ENCODE measurements around the gene NAGA.
A peak's percentile ranks its signal among the peaks of the same experiment; 100 is the strongest.
"Not testable (repeated sequence)": the region's sequence is repeated elsewhere in the genome, so short reads cannot be mapped to it uniquely, and the experiment has no call there.

The NAGA gene

DNA sequence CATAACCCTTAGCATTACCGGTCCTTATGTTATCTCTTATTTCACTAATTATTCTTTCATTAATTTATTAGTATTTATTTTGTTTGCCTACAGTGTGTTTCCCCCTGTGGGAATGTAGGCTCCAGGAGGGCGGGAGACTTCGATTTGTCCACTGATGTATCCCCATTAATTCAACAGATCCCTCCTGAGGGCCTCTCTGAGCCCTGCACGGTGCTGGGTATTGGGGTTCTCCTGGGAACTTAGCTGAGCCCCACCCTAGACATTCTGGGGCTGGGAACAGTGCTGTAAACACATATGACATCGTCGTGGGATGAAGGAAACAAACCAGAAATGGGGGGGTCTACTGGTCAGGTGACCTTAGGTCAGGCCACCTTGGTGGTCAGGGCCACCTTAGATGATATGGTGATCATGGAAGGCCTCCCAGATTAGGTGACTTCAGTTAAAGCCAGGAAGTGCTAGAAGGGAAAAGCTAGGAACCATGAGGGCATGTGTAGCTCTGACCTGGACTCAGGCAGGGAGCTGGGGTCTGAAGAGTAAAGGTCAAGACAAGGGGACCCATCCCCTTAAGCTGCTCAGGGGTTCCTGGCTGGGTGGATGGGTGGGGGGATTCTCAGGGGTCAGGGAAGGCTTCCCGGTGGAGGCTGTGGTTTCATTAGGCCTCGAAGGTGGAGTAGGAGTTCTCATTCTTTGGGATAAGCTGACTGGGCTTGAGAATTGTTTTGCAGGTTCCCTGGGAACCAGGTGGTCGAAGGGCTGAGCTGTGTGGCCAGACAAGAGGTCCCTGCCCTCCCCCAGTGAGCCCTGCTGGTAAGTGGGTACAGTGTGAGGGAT, 4.4 kb upstream of the NAGA start:
- no peak for DNase-seq

DNA sequence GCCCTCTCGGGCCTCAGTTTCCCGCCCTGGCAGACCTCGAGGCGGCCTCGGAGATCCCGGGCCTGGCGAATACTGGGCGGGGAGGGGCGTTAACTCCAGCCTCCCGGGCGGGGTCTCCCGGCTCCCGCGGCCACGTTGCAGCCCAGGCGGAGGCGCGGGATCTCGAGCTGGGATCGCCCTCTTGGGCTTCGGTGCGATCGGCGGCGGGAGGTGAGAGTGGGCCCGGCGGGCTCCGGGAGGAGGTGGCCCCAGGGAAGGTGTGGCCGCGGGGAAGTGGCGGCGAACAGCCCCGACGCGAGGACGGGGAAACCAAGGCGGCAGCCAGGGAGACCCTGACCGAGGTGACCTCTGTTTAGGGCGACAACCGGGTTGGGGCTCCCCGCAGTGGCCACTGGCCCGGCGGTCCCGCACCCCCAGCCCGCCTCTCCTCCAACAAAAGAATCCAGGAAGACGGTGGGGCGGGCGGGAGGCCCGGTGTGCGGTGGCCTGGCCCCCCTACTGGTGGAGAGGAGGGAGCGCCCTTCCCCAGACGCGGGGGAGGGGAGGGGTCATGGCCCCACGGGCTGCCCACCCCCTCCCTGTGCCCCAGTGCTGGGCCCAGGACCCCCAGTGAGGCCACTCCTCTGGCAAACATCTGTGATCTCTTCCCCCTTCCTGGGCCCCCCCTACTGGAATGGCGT, 3.7 kb upstream of the NAGA start, which contains the start of gene PHETA2:
TSS of gene PHETA2 (plus strand) at position 117 of the 680 bp plus-strand sequence. CDS start 3,046 bp downstream, outside the sequence.
- peak; percentile 27 to 67 (median 48) for DNase-seq

- no peak for DNase-seq
Measured at GRCh38 chr22:42073621-42074041, 3.0 kb upstream of the NAGA start.

DNA sequence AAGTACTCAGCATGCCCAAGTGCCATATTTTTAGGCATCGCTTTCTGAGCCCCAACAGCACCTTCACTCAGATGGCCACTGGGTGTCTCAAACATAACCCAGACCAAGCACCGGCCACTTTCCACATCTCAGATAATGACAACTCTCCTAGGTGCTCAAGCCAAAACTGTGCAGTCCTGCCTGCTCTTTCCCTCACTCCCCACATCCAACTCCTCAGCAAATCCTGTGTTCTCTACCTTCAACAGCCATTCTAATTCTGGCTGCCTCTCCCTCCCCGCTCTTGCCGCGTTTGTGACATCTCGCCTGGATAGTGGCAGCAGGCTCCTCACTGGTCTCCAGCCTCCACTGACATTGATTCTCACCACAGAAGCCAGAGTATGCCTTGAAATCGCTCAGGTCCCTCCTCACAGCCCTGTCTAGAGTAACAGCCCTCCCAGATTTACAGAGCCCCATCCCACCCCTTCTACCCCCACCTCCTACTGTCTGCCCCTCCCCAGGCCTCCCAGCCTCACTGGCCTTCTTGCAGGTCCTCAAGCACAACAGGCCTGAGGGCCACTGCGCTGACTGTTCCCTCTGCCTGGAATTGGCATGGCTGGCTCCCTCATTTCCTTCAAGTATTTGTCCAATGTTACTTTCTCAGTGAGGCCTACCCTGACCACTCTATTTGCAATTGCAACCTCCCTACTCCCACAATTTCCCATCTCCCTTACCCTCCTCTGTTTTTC, 2.2 kb upstream of the NAGA start:
- no peak for DNase-seq

DNA sequence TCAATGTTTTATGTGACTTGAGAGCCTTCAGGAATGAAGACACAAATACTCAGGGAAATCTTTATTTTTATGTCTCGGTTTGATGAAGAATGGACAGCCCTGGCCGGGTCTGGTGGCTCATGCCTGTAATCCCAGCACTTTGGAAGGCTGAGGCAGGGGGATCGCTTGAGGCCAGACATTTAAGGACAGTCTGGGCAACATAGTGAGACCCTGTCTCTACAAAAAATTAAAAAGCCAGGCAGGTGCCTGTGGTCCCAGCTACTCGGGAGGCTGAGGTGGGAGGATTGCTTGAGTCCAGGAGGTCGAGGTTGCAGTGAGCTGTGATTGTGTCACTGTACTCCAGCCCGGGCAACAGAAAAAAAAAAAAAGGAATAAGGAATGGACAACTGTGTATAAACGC, 896 bp upstream of the NAGA start:
- DNase-seq = not testable (repeated sequence)

DNA sequence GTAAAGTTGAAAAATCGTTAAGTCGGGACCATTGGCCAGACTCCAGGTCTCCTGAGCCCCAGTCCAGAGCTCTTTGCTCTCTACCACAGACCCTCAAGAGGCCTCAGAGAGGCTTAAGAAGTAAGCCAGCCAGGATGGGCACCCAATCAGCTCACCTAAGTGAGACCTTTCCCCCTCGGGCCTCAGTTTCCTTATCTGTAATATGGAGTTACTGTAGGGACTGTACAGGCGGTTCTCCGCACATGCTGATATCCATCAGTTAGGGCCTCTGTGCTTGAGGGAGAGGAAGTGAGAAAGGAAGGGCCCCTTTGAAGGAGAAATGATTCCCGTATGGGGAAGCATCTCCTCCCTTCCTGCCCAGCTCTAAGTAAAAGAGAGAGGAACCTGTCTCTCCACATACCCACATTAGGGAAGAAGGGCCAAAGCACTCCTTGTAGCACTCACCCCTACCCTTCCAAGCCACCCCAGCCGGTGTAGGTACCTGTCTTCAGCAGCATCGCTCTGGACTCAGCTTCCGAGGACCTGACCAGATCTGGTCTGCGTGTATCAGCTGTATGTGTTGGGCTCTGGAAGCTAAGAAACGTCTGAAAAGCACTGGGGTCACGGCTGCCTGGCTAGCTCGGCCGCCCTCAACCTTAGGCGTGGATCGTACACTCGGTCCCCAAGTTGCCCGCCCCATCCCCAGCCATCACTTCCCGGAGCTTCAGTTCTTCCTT, 653 bp downstream of the NAGA start:
- no peak for DNase-seq

DNA sequence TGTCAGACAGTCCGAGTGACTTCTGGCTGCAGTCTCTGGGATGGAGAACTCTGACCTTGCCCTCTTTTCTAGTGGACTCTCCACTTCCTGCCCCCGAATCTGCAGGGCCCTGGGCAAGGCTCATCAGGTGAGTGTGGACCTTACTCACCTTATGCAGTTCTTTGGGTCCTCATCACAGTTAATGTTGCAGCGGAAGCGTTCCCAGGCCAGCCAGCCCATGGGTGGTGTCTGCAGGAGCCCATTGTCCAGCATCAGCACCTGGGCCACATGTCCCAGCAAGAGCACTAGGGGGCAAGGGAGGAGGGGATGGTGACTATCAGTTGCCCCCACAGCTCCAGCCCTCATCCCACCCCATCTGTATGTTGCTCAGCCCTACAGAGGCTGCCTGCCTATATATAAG, 2.3 kb downstream of the NAGA start:
- no peak for DNase-seq

DNA sequence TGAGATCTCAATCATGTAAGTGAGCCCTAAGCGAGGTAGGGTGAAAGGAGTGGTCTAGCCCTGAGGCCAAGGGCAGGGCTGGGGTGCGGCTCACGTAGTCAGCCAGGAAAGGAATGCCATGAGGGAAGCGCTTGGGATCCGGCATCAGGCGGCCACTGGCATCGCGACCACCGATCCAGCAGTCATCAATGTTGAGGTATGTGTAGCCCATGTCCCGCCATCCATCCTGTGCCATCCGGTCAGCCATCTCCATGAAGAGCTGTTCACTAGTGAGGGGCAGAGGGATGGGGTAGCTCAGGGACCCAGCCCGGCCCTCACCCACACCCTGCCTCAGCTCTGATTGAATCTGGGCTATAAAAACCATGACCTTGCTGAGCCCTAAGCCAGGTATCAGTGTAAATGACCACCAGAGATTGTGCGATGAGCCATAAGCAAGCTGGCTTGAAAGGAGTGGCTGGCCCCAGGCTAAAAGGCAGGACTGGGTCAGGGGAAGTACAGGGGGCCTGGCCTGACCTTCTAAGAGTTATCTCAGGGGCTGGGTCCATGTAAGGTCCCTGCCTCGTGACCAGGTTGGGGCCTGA, 2.9 kb downstream of the NAGA start:
- no peak for DNase-seq

- no peak for DNase-seq
Measured at GRCh38 chr22:42066937-42067336, 3.7 kb downstream of the NAGA start.

DNA sequence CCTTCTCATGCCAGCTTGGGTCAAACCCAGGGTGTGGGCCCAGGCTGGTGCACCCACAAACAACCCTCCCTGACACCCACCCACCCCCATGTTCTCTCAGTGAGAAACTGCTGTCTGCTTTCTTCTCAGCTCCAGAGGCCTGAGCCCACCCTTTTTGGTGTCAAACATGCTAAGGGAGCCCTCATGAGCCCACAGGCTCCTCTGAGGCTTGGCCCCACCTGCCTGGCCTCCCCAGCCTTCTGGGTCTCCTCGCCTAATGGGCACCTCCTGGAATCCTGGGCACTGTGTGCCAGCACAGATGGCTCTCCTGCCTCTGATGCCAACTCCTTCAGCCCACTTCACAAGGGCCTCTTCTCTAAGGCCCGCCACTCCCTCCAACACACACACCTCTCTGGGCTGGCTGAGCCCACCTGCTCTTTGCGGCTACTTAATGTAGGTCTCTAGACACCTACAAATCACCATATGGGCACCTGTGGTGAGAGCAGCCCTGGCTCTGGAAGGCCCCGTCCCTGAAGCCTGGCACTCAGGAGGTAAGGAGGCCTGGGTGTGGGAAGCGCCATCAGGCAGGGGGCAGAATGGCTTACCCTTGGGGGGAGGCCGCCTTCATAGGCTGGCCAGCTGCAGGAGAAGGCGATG, 4.4 kb downstream of the NAGA start:
- no peak for DNase-seq

GRCh38 chr22:42065438-42066125, 5.0 kb downstream of the NAGA start:
- no peak for DNase-seq

- no peak for DNase-seq
Measured at GRCh38 chr22:42064629-42065028, 6.0 kb downstream of the NAGA start.

DNA sequence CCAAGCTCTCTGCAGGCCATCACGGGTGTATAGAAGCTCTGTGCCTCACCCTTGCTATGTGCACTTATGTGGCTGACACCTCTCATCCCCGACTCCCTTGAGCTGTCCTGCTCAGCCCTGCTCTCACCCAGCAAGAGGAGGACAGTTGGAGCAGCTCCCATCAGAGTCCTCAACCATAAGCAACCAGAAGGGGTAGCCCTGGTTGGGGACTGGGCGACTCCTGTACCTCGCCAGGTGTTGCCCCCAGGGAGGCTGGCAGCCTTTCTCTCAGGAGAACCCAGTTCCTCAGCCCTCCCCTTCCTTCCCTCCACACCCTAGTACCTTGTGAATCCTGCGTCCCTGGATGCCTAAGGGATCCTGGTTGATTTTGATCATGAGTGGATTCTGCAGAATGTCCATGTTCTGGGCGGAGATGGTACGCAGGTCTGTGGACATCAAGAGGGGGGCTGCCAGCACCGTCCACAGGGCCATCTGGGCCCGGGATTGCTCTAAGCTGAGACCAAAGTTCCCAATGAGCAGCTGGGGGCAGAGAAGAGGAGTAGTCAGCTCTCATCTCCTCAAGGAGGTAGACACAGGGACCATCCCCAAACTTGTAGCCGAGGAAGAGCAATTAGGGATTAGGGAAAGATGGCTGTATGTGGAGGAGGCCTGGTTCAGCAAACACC, 8.0 kb downstream of the NAGA start:
- no peak for DNase-seq

- DNase-seq = no peak
Measured at GRCh38 chr22:42061041-42061440, 9.6 kb downstream of the NAGA start.

DNA sequence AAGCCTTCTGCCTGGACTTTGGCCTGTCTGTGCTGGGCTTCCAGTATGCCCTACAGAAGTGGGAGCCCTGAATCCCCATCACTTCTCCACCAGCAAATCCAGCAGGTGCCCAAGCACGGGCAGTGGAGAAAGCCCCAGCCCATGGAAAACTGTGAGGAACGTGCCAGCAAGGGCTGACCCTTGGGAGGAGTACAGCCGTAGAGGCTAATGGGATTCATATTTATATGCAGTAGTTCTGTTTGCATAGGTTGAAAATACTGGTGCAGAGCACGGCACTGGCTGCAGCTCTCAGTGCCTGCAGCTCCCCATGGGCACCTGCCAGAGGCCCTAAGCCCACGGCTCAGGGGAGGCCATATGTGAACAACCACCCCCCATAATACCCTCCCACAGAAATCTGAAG, 10.1 kb downstream of the NAGA start:
- DNase-seq = no peak

DNA sequence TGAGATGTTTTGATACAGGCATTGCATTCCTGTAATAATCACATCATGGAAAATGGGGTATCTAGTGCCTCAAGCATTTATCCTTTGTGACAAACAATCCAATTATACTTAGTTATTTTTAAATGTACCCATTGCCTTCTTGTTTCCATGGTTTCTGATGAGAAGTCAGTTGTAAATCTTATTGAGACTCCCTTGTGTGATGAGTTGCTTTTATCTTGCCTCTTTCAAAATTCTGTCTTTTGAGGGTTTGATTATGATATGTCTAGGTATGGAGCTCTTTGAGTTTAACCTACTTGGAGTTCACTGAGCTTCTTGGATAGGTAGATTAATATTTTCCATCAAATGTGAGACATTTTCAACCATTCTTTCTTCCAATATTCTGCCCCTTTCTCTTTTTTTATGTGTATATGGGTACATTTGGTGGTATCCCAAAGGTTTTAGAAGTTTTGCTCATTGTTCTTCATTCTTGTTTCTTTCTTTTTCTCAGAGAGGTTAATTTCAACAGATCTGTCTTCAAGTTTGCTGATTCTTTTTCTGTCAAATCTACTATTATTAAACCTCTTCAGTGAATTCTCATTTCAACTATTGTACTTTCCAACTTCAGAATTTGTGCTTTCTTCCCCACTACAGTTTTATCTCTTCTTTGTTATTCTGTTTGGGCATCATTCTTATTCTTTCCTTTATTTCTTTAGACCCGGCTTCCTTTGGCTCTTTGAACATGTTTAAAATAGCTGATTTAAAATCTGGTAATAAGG, 13.7 kb downstream of the NAGA start:
- no peak for DNase-seq

- DNase-seq = no peak
Measured at GRCh38 chr22:42052765-42053164, 17.8 kb downstream of the NAGA start.

- DNase-seq = no peak
Measured at GRCh38 chr22:42050641-42051180, 19.9 kb downstream of the NAGA start.

DNA sequence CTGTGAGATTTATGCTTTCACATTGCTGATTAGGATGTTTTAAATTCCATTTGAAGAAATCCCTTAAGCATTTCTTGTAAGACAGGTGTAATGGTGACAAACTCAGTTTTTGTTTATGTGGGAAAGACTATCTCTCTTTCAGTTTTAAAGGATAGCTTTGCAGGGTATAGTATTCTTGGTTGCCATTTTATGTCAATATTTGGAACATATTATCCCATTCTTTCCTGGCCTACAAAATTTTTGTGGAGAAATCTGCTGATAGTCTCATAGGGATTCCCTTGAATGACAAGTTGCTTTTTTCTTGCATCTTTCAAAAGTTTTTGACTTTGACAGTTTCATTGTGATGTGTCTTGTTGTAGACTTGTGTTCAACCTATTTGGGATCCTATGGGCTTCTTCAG, 28.8 kb downstream of the NAGA start:
- no peak for DNase-seq

DNA sequence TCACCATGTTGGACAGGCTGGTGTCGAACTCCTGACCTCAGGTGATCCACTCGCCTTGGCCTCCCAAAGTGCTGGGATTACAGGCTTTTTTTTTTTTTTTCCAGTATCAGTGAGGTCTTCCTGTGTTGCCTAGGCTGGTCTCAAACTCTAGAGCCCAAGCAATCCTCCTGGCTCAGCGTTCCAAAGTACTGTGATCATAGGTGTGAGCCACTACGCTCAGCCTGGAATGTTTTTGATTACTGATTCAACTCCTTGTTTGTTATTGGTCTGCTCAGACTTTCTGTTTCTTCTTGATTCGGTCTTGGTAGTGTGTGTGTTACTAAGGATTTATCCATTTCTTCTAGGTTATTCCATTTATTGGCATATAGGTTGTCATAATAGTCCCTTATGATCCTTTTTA, 31.3 kb downstream of the NAGA start:
- no peak for DNase-seq

Data from T-helper 1 cell (primary cell).